Lung microvascular endothelial cell (primary cell): ENCODE data around the gene RBM15. TPM values are rescaled to one million over a fixed set of nuclear protein-coding genes. Genes with fewer than 3 reads are reported as not detected.

Source experiments
- DNase-seq, 2 donors: peaks; one replicate each; pipeline versions ENCODE4 v3.0.0 to v3.0.0-alpha.2; 2010; ENCODE audit warnings: low read depth in 2 of 2
- total RNA-seq: library from RNA; depleted of rRNA; stranded (reverse); fragments of >200 nt; gene quantifications from 2 replicates; pipeline ENCODE4 v1.2.1, GENCODE V29; 2014

RBM15 gene
- total RNA-seq: 18.7 and 27.4 TPM in 2 replicates

- DNase-seq: peak; percentile 100
Measured at GRCh38 chr1:110338886-110339406, at the start of gene RBM15. RBM15 (plus strand) TSS chr1:110339377; CDS start chr1:110339406, 29 bp downstream.

- DNase-seq: no peak
Measured at GRCh38 chr1:110291241-110292030, 47.7 kb upstream of the RBM15 start.

GRCh38 chr1:110292031-110292741, 47.0 kb upstream of the RBM15 start:
- no peak for DNase-seq

- DNase-seq: no peak
Measured at GRCh38 chr1:110293601-110294104, 45.5 kb upstream of the RBM15 start.

GRCh38 chr1:110294308-110294707, 44.9 kb upstream of the RBM15 start:
- DNase-seq: no peak

GRCh38 chr1:110298991-110299390, 40.2 kb upstream of the RBM15 start:
- DNase-seq: no peak

- no peak for DNase-seq
Measured at GRCh38 chr1:110300412-110301085, 38.6 kb upstream of the RBM15 start.

- DNase-seq: no peak
Measured at GRCh38 chr1:110302836-110303235, 36.3 kb upstream of the RBM15 start.

GRCh38 chr1:110305900-110306420, 33.2 kb upstream of the RBM15 start:
- no peak for DNase-seq

- DNase-seq: no peak
Measured at GRCh38 chr1:110307239-110307974, 31.8 kb upstream of the RBM15 start.

- no peak for DNase-seq
Measured at GRCh38 chr1:110308247-110308646, 30.9 kb upstream of the RBM15 start.

- peak in 1 of 2 donors; percentile 20 for DNase-seq
Measured at GRCh38 chr1:110309139-110309538, 30.0 kb upstream of the RBM15 start.

- DNase-seq: peak in 1 of 2 donors; percentile 65
Measured at GRCh38 chr1:110309767-110310166, 29.4 kb upstream of the RBM15 start.

- DNase-seq: no peak
Measured at GRCh38 chr1:110310300-110310699, 28.9 kb upstream of the RBM15 start.

- peak; percentile 84 to 90 for DNase-seq
Measured at GRCh38 chr1:110312188-110313121, 26.7 kb upstream of the RBM15 start.

GRCh38 chr1:110316735-110317134, 22.4 kb upstream of the RBM15 start:
- DNase-seq: no peak

GRCh38 chr1:110318046-110318445, 21.1 kb upstream of the RBM15 start:
- DNase-seq: no peak

GRCh38 chr1:110319332-110320167, 19.6 kb upstream of the RBM15 start:
- no peak for DNase-seq

- DNase-seq: no peak
Measured at GRCh38 chr1:110320168-110320518, 19.0 kb upstream of the RBM15 start.
